ENCODE results near the gene C1orf74. TPM values are rescaled to one million over a fixed set of nuclear protein-coding genes. Genes with fewer than 3 reads are reported as not detected.

C1orf74 gene
- total RNA-seq, 1 donor from 2014 or later, result 2.7 TPM

GRCh38 chr1:209817691-209818090, 33.3 kb upstream of the C1orf74 start:
- DNase-seq (ENCODE audit: low read depth, low spot score), result no peak
- Mint-ChIP-seq H3K27me3 (ENCODE audit: low read depth) (peaks cover 69% of the 10 kb centered on the region), H3K27ac (ENCODE audit: unreplicated experiment) (no peak overlapping the region), H3K4me3 (no peak overlapping the region), H3K36me3 (ENCODE audit: low read depth) (no peaks in the 10 kb centered on the region), H3K4me1 (peaks cover under 1% of the 10 kb centered on the region), H3K9me3 (no peaks in the 10 kb centered on the region)
- TF ChIP-seq CTCF (conservative IDR thresholded peaks at IDR 0.05), result no peak

GRCh38 chr1:209816923-209817322, 32.6 kb upstream of the C1orf74 start:
- Mint-ChIP-seq H3K27ac (ENCODE audit: unreplicated experiment) (no peak overlapping the region), H3K36me3 (ENCODE audit: low read depth) (no peaks in the 10 kb centered on the region)

GRCh38 chr1:209815931-209816341, 31.6 kb upstream of the C1orf74 start:
- no peaks in the 10 kb centered on the region for H3K9me3 Mint-ChIP-seq
- H3K36me3 Mint-ChIP-seq (ENCODE audit: low read depth), result no peaks in the 10 kb centered on the region
- peaks cover 71% of the 10 kb centered on the region for H3K27me3 Mint-ChIP-seq (ENCODE audit: low read depth)
- no peak for TF ChIP-seq CTCF (conservative IDR thresholded peaks at IDR 0.05)
- no peaks in the 10 kb centered on the region for H3K4me1 Mint-ChIP-seq
- no peak overlapping the region for H3K27ac Mint-ChIP-seq (ENCODE audit: unreplicated experiment)
- H3K4me3 Mint-ChIP-seq, result no peak overlapping the region
- no peak for DNase-seq (ENCODE audit: low read depth, low spot score)

More at GRCh38 chr1:209816923-209817322, 32.6 kb upstream of the C1orf74 start:
- no peaks in the 10 kb centered on the region for H3K4me1 Mint-ChIP-seq
- no peak for TF ChIP-seq CTCF (conservative IDR thresholded peaks at IDR 0.05)
- H3K27me3 Mint-ChIP-seq (ENCODE audit: low read depth), result peaks cover 72% of the 10 kb centered on the region
- H3K9me3 Mint-ChIP-seq, result no peaks in the 10 kb centered on the region
- DNase-seq (ENCODE audit: low read depth, low spot score), result no peak
- H3K4me3 Mint-ChIP-seq, result no peak overlapping the region

- no peak overlapping the region for H3K27ac Mint-ChIP-seq (ENCODE audit: unreplicated experiment)
- H3K4me3 Mint-ChIP-seq, result no peak overlapping the region
- no peak for TF ChIP-seq CTCF (conservative IDR thresholded peaks at IDR 0.05)
- no peaks in the 10 kb centered on the region for H3K9me3 Mint-ChIP-seq
- no peak for DNase-seq (ENCODE audit: low read depth, low spot score)
- H3K27me3 Mint-ChIP-seq (ENCODE audit: low read depth), result peaks cover 71% of the 10 kb centered on the region
- no peaks in the 10 kb centered on the region for H3K36me3 Mint-ChIP-seq (ENCODE audit: low read depth)
- no peaks in the 10 kb centered on the region for H3K4me1 Mint-ChIP-seq
Measured at GRCh38 chr1:209815490-209815889, 31.1 kb upstream of the C1orf74 start.

GRCh38 chr1:209813902-209814301, 29.5 kb upstream of the C1orf74 start:
- Mint-ChIP-seq H3K36me3 (ENCODE audit: low read depth) (no peaks in the 10 kb centered on the region), H3K9me3 (no peaks in the 10 kb centered on the region), H3K27me3 (ENCODE audit: low read depth) (peaks cover 71% of the 10 kb centered on the region), H3K4me3 (no peak overlapping the region), H3K4me1 (no peaks in the 10 kb centered on the region), H3K27ac (ENCODE audit: unreplicated experiment) (peak overlapping the region; percentile 15)
- TF ChIP-seq CTCF (conservative IDR thresholded peaks at IDR 0.05), result no peak
- DNase-seq (ENCODE audit: low read depth, low spot score), result no peak

- H3K36me3 Mint-ChIP-seq (ENCODE audit: low read depth), result no peaks in the 10 kb centered on the region
- peaks cover 6% of the 10 kb centered on the region for H3K4me1 Mint-ChIP-seq
- TF ChIP-seq CTCF (conservative IDR thresholded peaks at IDR 0.05), result no peak
- H3K9me3 Mint-ChIP-seq, result no peaks in the 10 kb centered on the region
- no peak overlapping the region for H3K27ac Mint-ChIP-seq (ENCODE audit: unreplicated experiment)
- H3K4me3 Mint-ChIP-seq, result no peak overlapping the region
- peaks cover 55% of the 10 kb centered on the region for H3K27me3 Mint-ChIP-seq (ENCODE audit: low read depth)
- no peak for DNase-seq (ENCODE audit: low read depth, low spot score)
Measured at GRCh38 chr1:209810783-209811182, 26.4 kb upstream of the C1orf74 start.

Data from neural crest cell (in vitro differentiated cells).